CD8-positive, alpha-beta memory T cell (primary cell): ENCODE data around the gene PJA2. TPM values are rescaled to one million over a fixed set of nuclear protein-coding genes. Genes with fewer than 3 reads are reported as not detected.
"Not testable (repeated sequence)": the region's sequence is repeated elsewhere in the genome, so short reads cannot be mapped to it uniquely, and the experiment has no call there.

ENCODE experiments used
- CTCF ChIA-PET: fragments of 350-600 bp; sonication (Branson Sonifier 250); formaldehyde crosslinking; loops from one replicate; lab custom pipeline; 2021; ENCODE audit warnings: antibody characterized with exemption; lab: Charles Lee
- POLR2A ChIA-PET: fragments of 350-600 bp; sonication (Branson Sonifier 250); formaldehyde crosslinking; loops from one replicate; lab custom pipeline; 2021; ENCODE audit warnings: antibody characterized with exemption; lab: Charles Lee
- DNase-seq, 5 donors: peaks; one replicate each; pipeline versions ENCODE4 v3.0.0 to v3.0.0-alpha.2; 2020 to 2022; ENCODE audit warnings: mixed read lengths in 1 of 5
- H3K27ac ChIP-seq: one replicate; pipeline ENCODE4 v1.7.0; 2013; ENCODE audit warnings: low read depth, mild to moderate bottlenecking, low read length, moderate library complexity
- H3K27me3 ChIP-seq: 2 replicates; pipeline ENCODE4 v1.7.0; 2013; ENCODE audit warnings: low read length, mild to moderate bottlenecking; ENCODE audit not compliant: insufficient read depth, poor library complexity, severe bottlenecking
- H3K36me3 ChIP-seq: 2 replicates; pipeline ENCODE4 v1.7.0; 2013; ENCODE audit warnings: mild to moderate bottlenecking, low read length, moderate library complexity; ENCODE audit not compliant: insufficient read depth
- H3K4me1 ChIP-seq: 2 replicates; pipeline ENCODE4 v1.7.0; 2013; ENCODE audit warnings: mild to moderate bottlenecking, low read length, moderate library complexity; ENCODE audit not compliant: insufficient read depth
- H3K4me3 ChIP-seq: 2 replicates; pipeline ENCODE4 v1.7.0; 2013; ENCODE audit warnings: mild to moderate bottlenecking, low read length
- H3K9me3 ChIP-seq: 2 replicates; pipeline ENCODE4 v1.7.0; 2013; ENCODE audit warnings: mild to moderate bottlenecking, low read length
- H3K27ac Mint-ChIP-seq, 8 donors: one replicate each; pipeline ENCODE4 v1.8.0; 2020 to 2021; ENCODE audit warnings: mixed read lengths in 8 of 8, mild to moderate bottlenecking in 6 of 8, inconsistent platforms in 3 of 8, moderate library complexity in 3 of 8
- H3K27me3 Mint-ChIP-seq, 2 donors: one replicate each; pipeline ENCODE4 v1.8.0; 2020 to 2021; ENCODE audit warnings: mixed read lengths in 2 of 2, mild to moderate bottlenecking in 1 of 2, moderate library complexity in 1 of 2
- H3K36me3 Mint-ChIP-seq, 3 donors: one replicate each; pipeline ENCODE4 v1.8.0; 2020 to 2021; ENCODE audit warnings: mixed read lengths in 3 of 3, inconsistent platforms in 1 of 3, mild to moderate bottlenecking in 1 of 3
- H3K4me1 Mint-ChIP-seq, 3 donors: one replicate each; pipeline ENCODE4 v1.8.0; 2020 to 2021; ENCODE audit warnings: mixed read lengths in 3 of 3, inconsistent platforms in 1 of 3, mild to moderate bottlenecking in 1 of 3
- H3K4me3 Mint-ChIP-seq, 7 donors: one replicate each; pipeline ENCODE4 v1.8.0; 2020 to 2021; ENCODE audit warnings: mixed read lengths in 7 of 7, mild to moderate bottlenecking in 6 of 7, moderate library complexity in 4 of 7, inconsistent platforms in 2 of 7
- H3K9me3 Mint-ChIP-seq, 5 donors: one replicate each; pipeline ENCODE4 v1.8.0; 2020 to 2022; ENCODE audit warnings: mixed read lengths in 5 of 5, mild to moderate bottlenecking in 3 of 5, moderate library complexity in 2 of 5, inconsistent platforms in 1 of 5
- polyA plus RNA-seq: library from polyadenylated mRNA; unstranded; fragments of 300-500 nt; fragmentation: Illumina TruSeq; gene quantifications from one replicate; pipeline ENCODE4 v1.2.3, GENCODE V29; 2021
- total RNA-seq, 2 experiments: library from RNA; stranded (reverse); gene quantifications; one replicate each; pipeline ENCODE4 v1.2.3, GENCODE V29; 2021

Gene PJA2
- total and polyA plus RNA-seq, 3 experiments from 2014 or later: 37.5 to 54.8 (median 39.5) TPM

DNA sequence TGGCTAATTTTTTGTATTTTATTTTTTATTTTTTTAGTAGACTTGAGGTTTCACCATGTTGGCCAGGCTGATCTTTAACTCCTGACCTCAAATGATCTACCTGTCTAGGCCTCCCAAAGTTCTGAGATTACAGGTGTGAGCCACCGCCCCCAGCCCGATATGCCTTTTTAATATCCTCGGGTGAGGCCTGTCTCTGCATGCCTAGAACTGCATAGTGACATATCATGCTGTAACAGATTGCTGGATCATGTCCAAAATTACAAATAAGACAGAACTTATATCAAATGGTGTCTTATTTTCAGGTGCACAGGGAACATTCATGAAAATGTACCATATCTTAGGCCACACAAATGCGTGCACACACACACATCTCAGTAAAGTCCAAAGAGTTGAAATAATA is 39.1 kb upstream of the PJA2 start:
- no peak overlapping the region for H3K4me3 Mint-ChIP-seq
- H3K27ac ChIP-seq: no peak overlapping the region
- CTCF ChIA-PET: no interaction called here
- no peak for DNase-seq
- H3K36me3 ChIP-seq: no peaks in the 10 kb centered on the region
- no peaks in the 10 kb centered on the region for H3K4me1 ChIP-seq
- H3K4me3 ChIP-seq: no peak overlapping the region
- H3K36me3 Mint-ChIP-seq: no peaks in the 10 kb centered on the region
- no peak overlapping the region for H3K27ac Mint-ChIP-seq
- no peaks in the 10 kb centered on the region for H3K4me1 Mint-ChIP-seq
- POLR2A ChIA-PET: no interaction called here
- H3K27me3 Mint-ChIP-seq: peaks cover 8 to 12% of the 10 kb centered on the region in 2 donors
- H3K27me3 ChIP-seq: no peaks in the 10 kb centered on the region
- no peaks in the 10 kb centered on the region for H3K9me3 Mint-ChIP-seq
- no peaks in the 10 kb centered on the region for H3K9me3 ChIP-seq

DNA sequence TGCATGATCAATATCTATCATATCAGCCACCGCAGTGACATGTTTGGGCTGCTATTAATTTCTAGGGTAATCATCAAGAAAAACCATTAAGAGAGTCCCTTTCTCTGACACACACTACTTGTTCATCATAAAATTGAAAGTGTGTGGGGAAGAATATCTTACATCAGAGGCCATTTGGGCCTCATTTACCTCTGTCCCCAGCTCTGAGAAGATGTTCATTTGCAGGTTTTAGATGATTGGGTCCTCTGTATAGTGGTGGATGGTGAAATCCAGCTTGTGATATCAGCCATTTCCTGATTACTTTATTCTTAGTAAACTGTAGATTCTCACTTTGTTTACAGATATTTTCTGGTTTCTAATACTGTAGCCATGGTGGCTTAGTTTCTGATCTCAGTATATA is 29.8 kb upstream of the PJA2 start:
- POLR2A ChIA-PET: no interaction called here
- CTCF ChIA-PET: interaction anchor here (0.8 to 1.5 kb wide), 8 partner anchors 93 to 1185 kb away, joined by 3 to 6 read pairs (median 3); no protein-coding TSS in a partner anchor
- Histone ChIP-seq H3K36me3 (no peaks in the 10 kb centered on the region), H3K27me3 (no peaks in the 10 kb centered on the region), H3K9me3 (no peaks in the 10 kb centered on the region), H3K4me1 (no peaks in the 10 kb centered on the region), H3K27ac (no peak overlapping the region), H3K4me3 (no peak overlapping the region)
- peaks cover 0 to 3% of the 10 kb centered on the region in 2 donors for H3K27me3 Mint-ChIP-seq
- H3K27ac Mint-ChIP-seq: no peak overlapping the region
- H3K4me1 Mint-ChIP-seq: no peaks in the 10 kb centered on the region
- peaks cover 0 to 8% (median 3%) of the 10 kb centered on the region in 5 donors for H3K9me3 Mint-ChIP-seq
- H3K36me3 Mint-ChIP-seq: no peaks in the 10 kb centered on the region
- DNase-seq: no peak
- no peak overlapping the region for H3K4me3 Mint-ChIP-seq

DNA sequence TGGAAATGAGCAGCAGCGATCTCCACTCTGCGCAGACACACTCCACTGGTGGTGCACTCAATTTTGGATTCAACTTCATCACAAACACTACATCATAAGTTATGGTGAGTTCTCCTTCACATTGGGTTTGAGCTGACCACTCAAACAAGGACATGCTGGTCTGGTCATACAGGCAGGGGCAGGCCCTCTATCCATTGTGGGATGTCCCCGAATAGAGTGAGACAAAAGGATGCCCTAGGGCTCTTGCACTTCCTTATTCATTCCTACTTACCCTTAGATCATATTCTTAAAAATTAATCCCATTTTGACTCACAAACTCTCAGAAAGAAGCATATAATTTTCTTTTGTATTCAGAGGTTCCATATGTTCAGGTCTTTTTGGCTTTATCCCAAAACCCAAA is 16.3 kb upstream of the PJA2 start:
- H3K27me3 ChIP-seq: no peaks in the 10 kb centered on the region
- DNase-seq: no peak
- ChIA-PET POLR2A (no interaction called here), CTCF (no interaction called here)
- H3K4me1 ChIP-seq: no peaks in the 10 kb centered on the region
- no peak overlapping the region for H3K4me3 Mint-ChIP-seq
- H3K27ac Mint-ChIP-seq: no peak overlapping the region
- H3K27me3 Mint-ChIP-seq: peaks cover 16 to 52% of the 10 kb centered on the region in 2 donors
- H3K9me3 Mint-ChIP-seq: no peaks in the 10 kb centered on the region
- H3K36me3 Mint-ChIP-seq: peaks cover 0 to 8% (median 0%) of the 10 kb centered on the region in 3 donors
- H3K4me1 Mint-ChIP-seq: no peaks in the 10 kb centered on the region
- no peaks in the 10 kb centered on the region for H3K9me3 ChIP-seq
- H3K36me3 ChIP-seq: no peaks in the 10 kb centered on the region
- no peak overlapping the region for H3K4me3 ChIP-seq
- H3K27ac ChIP-seq: no peak overlapping the region

DNA sequence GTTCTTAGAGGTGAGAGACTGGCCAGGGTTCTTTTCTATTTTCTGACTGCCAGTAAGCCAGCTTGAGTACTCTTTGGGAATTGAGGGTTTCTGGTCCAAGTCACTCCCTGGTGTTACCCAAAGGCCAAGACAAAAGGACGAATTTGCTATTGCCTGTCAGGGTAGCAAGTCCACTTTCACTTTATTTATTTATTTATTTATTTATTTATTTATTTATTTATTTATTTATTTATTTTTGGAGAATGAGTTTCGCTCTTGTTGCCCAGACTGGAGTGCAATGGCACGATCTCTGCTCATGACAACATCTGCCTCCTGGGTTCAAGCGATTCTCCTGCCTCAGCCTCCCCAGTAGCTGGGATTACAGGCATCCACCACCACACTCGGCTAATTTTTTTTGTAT is 15.7 kb upstream of the PJA2 start:
- H3K9me3 Mint-ChIP-seq, H3K27ac Mint-ChIP-seq, H3K27me3 ChIP-seq, H3K36me3 Mint-ChIP-seq, DNase-seq, CTCF ChIA-PET, H3K27ac ChIP-seq, H3K4me3 Mint-ChIP-seq, H3K4me1 ChIP-seq, H3K4me3 ChIP-seq, H3K9me3 ChIP-seq, H3K36me3 ChIP-seq, H3K4me1 Mint-ChIP-seq: not testable (repeated sequence)
- H3K27me3 Mint-ChIP-seq: peaks cover 16 to 52% of the 10 kb centered on the region in 2 donors
- POLR2A ChIA-PET: interaction anchor here (0.5 kb wide), 1 partner anchor 122 kb away, joined by 4 read pairs; no protein-coding TSS in a partner anchor

DNA sequence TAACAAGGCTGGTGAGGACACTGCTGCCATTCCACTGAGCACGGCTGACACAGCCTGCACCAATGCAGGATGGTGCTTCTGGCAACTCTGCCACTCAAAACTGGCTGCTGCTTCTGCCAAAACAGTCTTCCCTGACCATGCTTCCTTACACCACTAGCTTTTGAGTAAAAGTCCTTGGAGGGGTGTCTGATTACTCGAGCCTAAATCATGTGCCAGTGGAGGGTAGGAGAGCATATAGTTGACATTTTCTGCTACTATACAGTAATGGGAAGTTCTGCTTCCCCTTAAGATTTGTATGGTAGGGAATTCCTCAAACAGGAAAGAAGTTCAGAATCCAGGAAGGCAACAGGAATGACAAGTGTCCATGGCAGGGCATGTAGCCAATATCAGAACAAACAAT is 12.2 kb upstream of the PJA2 start:
- ChIA-PET CTCF (no interaction called here), POLR2A (interaction anchor here (0.5 to 0.6 kb wide), 2 partner anchors 12 to 79 kb away, joined by 3 to 4 read pairs; no protein-coding TSS in a partner anchor)
- H3K27ac ChIP-seq: no peak overlapping the region

DNA sequence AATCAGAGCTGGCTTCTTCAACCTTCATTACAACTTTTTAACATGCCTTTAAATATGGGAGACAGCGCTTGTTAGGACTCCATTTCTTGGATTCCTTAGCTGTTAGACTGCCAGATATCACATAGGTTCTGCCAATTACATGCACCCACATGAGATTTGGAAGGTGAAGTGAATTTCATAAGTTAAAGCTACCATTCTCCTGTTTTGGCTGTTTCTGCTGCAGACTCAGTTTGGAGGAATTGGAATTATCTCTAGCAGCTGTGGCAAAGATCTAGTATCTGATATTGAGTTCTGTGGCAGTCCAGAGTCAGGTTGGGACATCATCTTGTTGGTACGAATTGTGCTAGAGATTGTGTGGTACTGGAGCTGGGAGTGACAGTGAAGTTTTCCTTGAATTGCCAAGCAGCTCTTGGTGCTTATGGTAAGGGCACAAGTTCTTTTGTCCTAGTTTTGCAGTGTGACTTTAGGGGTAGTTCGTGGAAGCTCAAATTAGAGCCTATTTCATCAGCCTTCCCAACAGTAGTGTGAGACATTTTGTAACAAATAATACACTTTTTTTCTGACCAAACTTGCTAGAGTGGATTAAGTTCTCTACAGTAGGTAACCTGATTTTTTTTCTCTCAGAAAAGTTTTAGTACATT is 9.1 kb upstream of the PJA2 start:
- no peak overlapping the region for H3K27ac ChIP-seq
- Mint-ChIP-seq H3K27me3 (peaks cover 0 to 7% of the 10 kb centered on the region in 2 donors), H3K9me3 (peaks cover 0 to 11% (median 8%) of the 10 kb centered on the region in 5 donors), H3K4me1 (no peaks in the 10 kb centered on the region), H3K36me3 (peaks cover 0 to 3% (median 0%) of the 10 kb centered on the region in 3 donors), H3K27ac (no peak overlapping the region), H3K4me3 (no peak overlapping the region)
- no peaks in the 10 kb centered on the region for H3K36me3 ChIP-seq
- H3K4me1 ChIP-seq: no peaks in the 10 kb centered on the region
- H3K27me3 ChIP-seq: no peaks in the 10 kb centered on the region
- DNase-seq: no peak
- no peaks in the 10 kb centered on the region for H3K9me3 ChIP-seq
- ChIA-PET POLR2A (interaction anchor here (1.1 kb wide), 1 partner anchor 9 kb away, joined by 3 read pairs; the partner anchor contains the start of gene PJA2), CTCF (no interaction called here)
- no peak overlapping the region for H3K4me3 ChIP-seq

More for the DNA sequence above, 12.2 kb upstream of the PJA2 start:
- Mint-ChIP-seq H3K4me1 (no peaks in the 10 kb centered on the region), H3K36me3 (no peaks in the 10 kb centered on the region), H3K4me3 (no peak overlapping the region), H3K27ac (peak overlapping the region in 1 of 8 donors; percentile 75), H3K27me3 (peaks cover 11 to 32% of the 10 kb centered on the region in 2 donors), H3K9me3 (no peaks in the 10 kb centered on the region)
- H3K36me3 ChIP-seq: no peaks in the 10 kb centered on the region
- H3K4me1 ChIP-seq: no peaks in the 10 kb centered on the region
- no peaks in the 10 kb centered on the region for H3K27me3 ChIP-seq
- no peak for DNase-seq
- H3K4me3 ChIP-seq: no peak overlapping the region
- H3K9me3 ChIP-seq: no peaks in the 10 kb centered on the region

DNA sequence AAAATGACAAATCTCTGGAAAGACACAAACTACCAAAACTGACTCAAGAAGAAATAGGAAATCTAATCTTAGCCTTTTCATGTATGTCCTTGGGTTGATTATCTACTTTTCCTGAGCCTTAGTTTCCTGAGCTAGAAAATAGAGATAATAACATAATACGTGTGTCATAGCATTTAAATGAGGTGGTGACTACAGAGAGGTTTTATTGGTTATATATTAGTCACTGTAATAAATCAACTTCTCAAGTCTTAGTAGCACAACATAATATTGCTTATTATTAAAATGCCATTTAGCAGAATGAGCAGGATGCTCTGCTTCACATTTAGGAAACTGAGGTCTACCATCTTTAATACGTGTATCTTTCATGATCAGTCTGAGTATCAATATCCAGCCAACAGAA is 7.1 kb upstream of the PJA2 start:
- no peaks in the 10 kb centered on the region for H3K27me3 ChIP-seq
- no peaks in the 10 kb centered on the region for H3K4me1 ChIP-seq
- H3K4me1 Mint-ChIP-seq: peaks cover 0 to under 1% (median 0%) of the 10 kb centered on the region in 3 donors
- H3K27ac Mint-ChIP-seq: no peak overlapping the region
- H3K4me3 ChIP-seq: no peak overlapping the region
- H3K36me3 ChIP-seq: no peaks in the 10 kb centered on the region
- no peaks in the 10 kb centered on the region for H3K9me3 ChIP-seq
- ChIA-PET POLR2A (no interaction called here), CTCF (no interaction called here)
- peaks cover 0 to 3% (median 0%) of the 10 kb centered on the region in 3 donors for H3K36me3 Mint-ChIP-seq
- H3K9me3 Mint-ChIP-seq: peaks cover 0 to 11% (median 8%) of the 10 kb centered on the region in 5 donors
- H3K27ac ChIP-seq: no peak overlapping the region
- no peak for DNase-seq
- H3K27me3 Mint-ChIP-seq: no peaks in the 10 kb centered on the region
- H3K4me3 Mint-ChIP-seq: no peak overlapping the region

DNA sequence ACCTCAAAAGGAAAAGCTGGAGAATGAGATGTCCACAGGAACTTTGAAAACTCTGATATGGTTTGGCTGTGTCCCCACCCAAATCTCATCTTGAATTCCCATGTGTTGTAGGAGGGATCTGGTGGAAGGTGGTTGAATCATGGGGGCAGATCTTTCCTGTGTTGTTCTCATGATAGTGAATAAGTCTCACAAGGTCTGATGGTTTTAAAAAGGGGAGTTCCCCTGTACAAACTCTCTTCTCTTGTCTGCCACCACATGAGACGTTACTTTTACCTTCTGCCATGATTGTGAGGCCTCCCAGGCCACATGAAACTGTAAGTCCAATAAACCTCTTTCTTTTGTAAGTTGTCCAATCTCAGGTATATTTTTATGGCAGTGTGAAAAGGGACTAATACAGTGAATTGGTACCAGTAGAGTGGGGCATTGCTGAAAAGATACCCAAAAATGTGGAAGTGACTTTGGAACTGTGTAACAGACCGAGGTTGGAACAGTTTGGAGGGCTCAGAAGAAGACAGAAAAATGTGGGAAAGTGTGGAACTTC is 4.2 kb upstream of the PJA2 start:
- H3K27ac Mint-ChIP-seq, POLR2A ChIA-PET, DNase-seq, H3K27me3 Mint-ChIP-seq, H3K27me3 ChIP-seq, H3K27ac ChIP-seq, H3K36me3 ChIP-seq, H3K4me1 ChIP-seq, H3K4me3 ChIP-seq, CTCF ChIA-PET, H3K9me3 ChIP-seq: not testable (repeated sequence)
- peaks cover 0 to 11% (median 8%) of the 10 kb centered on the region in 5 donors for H3K9me3 Mint-ChIP-seq
- peaks cover 0 to 12% (median 3%) of the 10 kb centered on the region in 3 donors for H3K36me3 Mint-ChIP-seq
- H3K4me1 Mint-ChIP-seq: peaks cover 9 to 17% (median 14%) of the 10 kb centered on the region in 3 donors
- peak overlapping the region in 1 of 7 donors; percentile 17 for H3K4me3 Mint-ChIP-seq
